H1 (cell line): ENCODE measurements around the gene MAN1C1. TPM values are rescaled to one million over a fixed set of nuclear protein-coding genes. Genes with fewer than 3 reads are reported as not detected.

ENCODE experiments used
- CTCF ChIA-PET: fragments of 300-600 bp; sonication (Branson Sonifier 250); formaldehyde crosslinking; loops from one replicate; lab custom pipeline; 2021; ENCODE audit not compliant: partially characterized antibody; lab: Charles Lee
- POLR2A ChIA-PET: fragments of 300-600 bp; sonication (Branson Sonifier 250); formaldehyde crosslinking; loops from one replicate; lab custom pipeline; 2021; ENCODE audit warnings: inconsistent platforms; ENCODE audit not compliant: partially characterized antibody; lab: Charles Lee
- DNase-seq, 2 experiments: peaks; one replicate each; pipeline versions ENCODE4 v3.0.0 to v3.0.0-alpha.2; 2010 to 2022; ENCODE audit warnings: low spot score in 2 of 2, low read depth in 1 of 2, mixed read lengths in 1 of 2
- FAIRE-seq: peaks from 2 replicates; lab custom pipeline; 2011; peaks lifted over from hg19 to GRCh38; lab: Jason Lieb, UNC
- H2AFZ ChIP-seq: 2 replicates; pipeline ENCODE4 v1.8.1; 2012; ENCODE audit warnings: low read length, inconsistent platforms
- H2AK5ac ChIP-seq: 2 replicates; pipeline ENCODE4 v1.6.1; 2013; ENCODE audit warnings: low read depth, low read length
- H2BK120ac ChIP-seq: replicated peaks from 2 replicates; pipeline ENCODE3; 2013; ENCODE audit warnings: low read depth, low read length, inconsistent platforms
- H2BK12ac ChIP-seq: 2 replicates; pipeline ENCODE4 v1.6.1; 2013; ENCODE audit warnings: low read depth, low read length
- H2BK15ac ChIP-seq: 2 replicates; pipeline ENCODE4 v1.6.1; 2013; ENCODE audit warnings: low read length
- H2BK20ac ChIP-seq: 2 replicates; pipeline ENCODE4 v1.6.1; 2013; ENCODE audit warnings: low read length
- H2BK5ac ChIP-seq: 2 replicates; pipeline ENCODE4 v1.6.1; 2013; ENCODE audit warnings: low read depth, low read length
- H3K14ac ChIP-seq: 2 replicates; pipeline ENCODE4 v1.6.1; 2013; ENCODE audit warnings: inconsistent platforms; ENCODE audit not compliant: insufficient read length
- H3K18ac ChIP-seq: 2 replicates; pipeline ENCODE4 v1.6.1; 2013; ENCODE audit warnings: low read length; ENCODE audit errors: extremely low read depth
- H3K23ac ChIP-seq: 2 replicates; pipeline ENCODE4 v1.6.1; 2013; ENCODE audit warnings: inconsistent platforms; ENCODE audit not compliant: insufficient read length
- H3K23me2 ChIP-seq: 2 replicates; pipeline ENCODE4 v1.6.1; 2013; ENCODE audit warnings: low read depth, low read length
- H3K27ac ChIP-seq: 2 replicates; pipeline ENCODE4 v1.6.1; 2011; ENCODE audit warnings: low read depth, low read length, inconsistent platforms
- H3K27me3 ChIP-seq, 4 experiments: replicated peaks in 1 of 4; 1 replicate in 1 of 4; 2 replicates in 3 of 4; pipeline versions ENCODE4 v1.6.1 to v1.8.1; 2011 to 2013; ENCODE audit warnings: low read length in 3 of 4, mild to moderate bottlenecking in 3 of 4, inconsistent platforms in 2 of 4, mixed read lengths in 2 of 4, moderate library complexity in 1 of 4; ENCODE audit not compliant: control insufficient read depth in 3 of 4, insufficient read depth in 3 of 4; ENCODE audit errors: extremely low read depth in 1 of 4
- H3K36me3 ChIP-seq, 4 experiments: 2 replicates each; pipeline versions ENCODE4 v1.6.1 to v1.8.1; 2011 to 2013; ENCODE audit warnings: mild to moderate bottlenecking in 4 of 4, low read length in 3 of 4, moderate library complexity in 2 of 4, control low read depth in 1 of 4, inconsistent platforms in 1 of 4; ENCODE audit not compliant: insufficient read depth in 4 of 4, control insufficient read depth in 2 of 4
- H3K4ac ChIP-seq: replicated peaks from 2 replicates; pipeline ENCODE3; 2013; ENCODE audit warnings: low read length, low read depth, mixed read lengths, inconsistent platforms; ENCODE audit not compliant: insufficient read length
- H3K4me1 ChIP-seq, 4 experiments: replicated peaks in 1 of 4; 1 replicate in 1 of 4; 2 replicates in 3 of 4; pipeline versions ENCODE4 v1.6.1 to v1.8.1; 2011 to 2013; ENCODE audit warnings: low read length in 3 of 4, inconsistent platforms in 2 of 4, mixed read lengths in 1 of 4; ENCODE audit not compliant: insufficient read depth in 4 of 4, control insufficient read depth in 3 of 4
- H3K4me2 ChIP-seq, 2 experiments: 2 replicates each; pipeline versions ENCODE4 v1.6.1 to v1.8.1; 2011 to 2013; ENCODE audit warnings: low read depth in 2 of 2, low read length in 2 of 2, control low read depth in 1 of 2, inconsistent platforms in 1 of 2, mild to moderate bottlenecking in 1 of 2; ENCODE audit not compliant: insufficient read depth in 1 of 2
- H3K4me3 ChIP-seq, 4 experiments: fragments of 200-600, 300-600 bp in 1 of 4; sonication (generic), shearing (Covaris generic), sonication (Bioruptor Twin) in 1 of 4; 2 replicates each; pipeline versions ENCODE4 v1.5.1 to v1.8.1; 2011 to 2016; ENCODE audit warnings: low read length in 4 of 4, low read depth in 3 of 4, control low read depth in 2 of 4, inconsistent platforms in 2 of 4, mild to moderate bottlenecking in 2 of 4, mixed read lengths in 1 of 4, moderate library complexity in 1 of 4; ENCODE audit not compliant: insufficient read depth in 2 of 4; ENCODE audit errors: extremely low read depth in 1 of 4
- H3K56ac ChIP-seq: replicated peaks from 2 replicates; pipeline ENCODE3; 2013; ENCODE audit warnings: low read depth, mild to moderate bottlenecking, mixed read lengths, low read length, inconsistent platforms; ENCODE audit not compliant: insufficient read length
- H3K79me1 ChIP-seq: 2 replicates; pipeline ENCODE4 v1.6.1; 2013; ENCODE audit warnings: low read depth, low read length, control low read depth
- H3K79me2 ChIP-seq, 2 experiments: 2 replicates each; pipeline versions ENCODE4 v1.6.1 to v1.8.1; 2012 to 2013; ENCODE audit warnings: low read length in 2 of 2, mild to moderate bottlenecking in 2 of 2, inconsistent platforms in 1 of 2; ENCODE audit not compliant: insufficient read depth in 2 of 2, control insufficient read depth in 1 of 2
- H3K9ac ChIP-seq, 4 experiments: replicated peaks in 1 of 4; 1 replicate in 1 of 4; 2 replicates in 3 of 4; pipeline versions ENCODE4 v1.6.1 to v1.8.1; 2011 to 2013; ENCODE audit warnings: low read depth in 3 of 4, low read length in 3 of 4, control low read depth in 2 of 4, mild to moderate bottlenecking in 2 of 4, moderate library complexity in 2 of 4, inconsistent platforms in 1 of 4; ENCODE audit errors: extremely low read depth in 1 of 4
- H3K9me3 ChIP-seq, 2 experiments: 2 replicates each; pipeline versions ENCODE4 v1.6.1 to v1.8.1; 2012 to 2013; ENCODE audit warnings: mild to moderate bottlenecking in 2 of 2, moderate library complexity in 2 of 2, control low read depth in 1 of 2, inconsistent platforms in 1 of 2, low read depth in 1 of 2, low read length in 1 of 2, mixed read lengths in 1 of 2; ENCODE audit not compliant: insufficient read depth in 2 of 2
- H4K20me1 ChIP-seq, 2 experiments: replicated peaks in 1 of 2; 2 replicates each; pipeline versions ENCODE3 to v1.8.1; 2011 to 2013; ENCODE audit warnings: inconsistent platforms in 2 of 2, low read length in 2 of 2, mild to moderate bottlenecking in 1 of 2; ENCODE audit not compliant: insufficient read depth in 2 of 2, control insufficient read depth in 1 of 2
- H4K5ac ChIP-seq: 2 replicates; pipeline ENCODE4 v1.6.1; 2013; ENCODE audit warnings: low read length, low read depth, mixed read lengths, inconsistent platforms; ENCODE audit not compliant: insufficient read length
- H4K8ac ChIP-seq: 2 replicates; pipeline ENCODE4 v1.8.0; 2013; ENCODE audit warnings: mild to moderate bottlenecking, moderate library complexity, low read length, inconsistent platforms; ENCODE audit not compliant: insufficient read depth; ENCODE audit errors: extremely low read depth
- H4K91ac ChIP-seq: replicated peaks from 2 replicates; pipeline ENCODE3; 2013; ENCODE audit warnings: low read length, mixed read lengths, inconsistent platforms; ENCODE audit not compliant: insufficient read length
- BACH1 ChIP-seq: IDR thresholded peaks from 2 replicates; pipeline ENCODE4 v1.6.1; 2012; ENCODE audit warnings: low read length, improper control_type of control experiment
- BRCA1 ChIP-seq: IDR thresholded peaks from 2 replicates; pipeline ENCODE4 v1.6.1; 2012; ENCODE audit warnings: low read depth, low read length, improper control_type of control experiment
- CEBPB ChIP-seq: IDR thresholded peaks from 2 replicates; pipeline ENCODE4 v1.6.1; 2012; ENCODE audit warnings: low read depth, low read length
- KDM4A ChIP-seq: IDR thresholded peaks from one replicate; pipeline ENCODE4 v1.7.1; 2012; ENCODE audit warnings: low read depth, mild to moderate bottlenecking, moderate library complexity, low read length, inconsistent platforms; ENCODE audit not compliant: severe bottlenecking
- NRF1 ChIP-seq: IDR thresholded peaks from 2 replicates; pipeline ENCODE4 v1.6.1; 2011; ENCODE audit warnings: mild to moderate bottlenecking, low read depth, low read length, improper control_type of control experiment
- PHF8 ChIP-seq: fragments of 200-600 bp; sonication (generic); conservative IDR thresholded peaks from 2 replicates; pipeline ENCODE4 v1.7.1; 2012; ENCODE audit warnings: low read depth, mild to moderate bottlenecking, inconsistent platforms, low read length, moderate library complexity
- RXRA ChIP-seq: IDR thresholded peaks from 2 replicates; pipeline ENCODE4 v1.6.1; 2011; ENCODE audit warnings: low read depth, mild to moderate bottlenecking, low read length, moderate library complexity; ENCODE audit not compliant: insufficient read depth
- SIN3A ChIP-seq, 2 experiments: IDR thresholded peaks in 1 of 2; conservative IDR thresholded peaks in 1 of 2; 2 replicates each; pipeline ENCODE4 v1.6.1; 2011 to 2012; ENCODE audit warnings: low read length in 2 of 2, improper control_type of control experiment in 1 of 2, low read depth in 1 of 2, mild to moderate bottlenecking in 1 of 2
- TAF1 ChIP-seq: IDR thresholded peaks from 2 replicates; pipeline ENCODE4 v1.6.1; 2011; ENCODE audit warnings: mild to moderate bottlenecking, low read depth, low read length
- ZNF274 ChIP-seq: IDR thresholded peaks from 2 replicates; pipeline ENCODE4 v1.7.0; 2012; ENCODE audit warnings: low read length, borderline replicate concordance; ENCODE audit errors: extremely low read depth
- WGBS, 2 experiments: shearing (Covaris generic) in 1 of 2; methylation state at CpG; one replicate each; pipeline versions ENCODE4 v1.1.6 to v1.1.7; 2013 to 2015; ENCODE audit warnings: low lambda C conversion rate in 2 of 2, mixed read lengths in 2 of 2, inconsistent platforms in 1 of 2, low coverage in 1 of 2, missing lambda C conversion rate in 1 of 2; ENCODE audit not compliant: insufficient replicate concordance in 2 of 2, insufficient coverage in 1 of 2, insufficient read length in 1 of 2; ENCODE audit errors: extremely low coverage in 1 of 2, missing lambda C conversion rate in 1 of 2; 5-methylcytosine and 5-hydroxymethylcytosine counted together
- polyA plus RNA-seq, 7 experiments: library from polyadenylated mRNA; depleted of rRNA in 3 of 7; stranded (reverse) in 5 of 7; unstranded in 2 of 7; fragments of >200 nt in 5 of 7; fragments of 200-250 nt in 2 of 7; gene quantifications; 1 replicate in 5 of 7; 2 replicates in 1 of 7; 4 replicates in 1 of 7; pipeline versions ENCODE4 v1.2.1 to v1.2.3, GENCODE V29; 2011 to 2013; ENCODE audit warnings: missing spikeins in 2 of 7, mixed read lengths in 2 of 7
- total RNA-seq: library from RNA; stranded (reverse); fragmentation: NEBNext Ultra II Directional; extraction: Animal tissue kit (Norgen Biotek cat#: 25700); gene quantifications from 2 replicates; pipeline ENCODE4 v1.2.1, GENCODE V29; 2021

The MAN1C1 gene
- total and polyA plus RNA-seq, 2 of the 8 experiments (the other 6 are each of a cell fraction or from before 2014, with no cell fraction given): 7.8 to 15.2 TPM

GRCh38 chr1:25792115-25792514 is 175.5 kb downstream of the MAN1C1 start:
- 68% methylated on average over 4 of the region's 4 CpGs; no CpG with 5 or more reads in 1 of the 2 experiments for WGBS, 2 experiments
- H3K4ac ChIP-seq: no peak overlapping the region
- FAIRE-seq (no peak), DNase-seq (no peak)
- H3K79me1 ChIP-seq: no peaks in the 10 kb centered on the region
- H3K4me1 ChIP-seq: peaks cover 2 to 5% (median 4%) of the 10 kb centered on the region in 4 experiments; a peak in 6 of 7 replicates
- H3K27ac ChIP-seq: no peak overlapping the region
- no peak overlapping the region for H2BK20ac ChIP-seq
- no peak overlapping the region for H3K56ac ChIP-seq
- H3K4me2 ChIP-seq: no peak overlapping the region
- no peak overlapping the region for H2BK15ac ChIP-seq
- no peak overlapping the region for H2AFZ ChIP-seq
- no peak overlapping the region for H3K14ac ChIP-seq
- no peak overlapping the region for H4K8ac ChIP-seq
- H3K18ac ChIP-seq: no peak overlapping the region
- no peak overlapping the region for H4K5ac ChIP-seq
- ChIA-PET POLR2A (interaction anchor here (1.2 kb wide), 1 partner anchor 265 kb away, joined by 3 read pairs; no protein-coding TSS in a partner anchor), CTCF (interaction anchor here (0.9 to 4.5 kb wide), 6 partner anchors 9 to 183 kb away, joined by 3 to 26 read pairs (median 6); no protein-coding TSS in a partner anchor)
- H3K36me3 ChIP-seq: no peaks in the 10 kb centered on the region
- H3K23ac ChIP-seq: no peak overlapping the region
- no peaks in the 10 kb centered on the region for H3K27me3 ChIP-seq
- H2AK5ac ChIP-seq: no peak overlapping the region
- H3K4me3 ChIP-seq: no peak overlapping the region
- H2BK120ac ChIP-seq: no peak overlapping the region
- no peak overlapping the region for H3K9ac ChIP-seq
- H4K91ac ChIP-seq: no peak overlapping the region
- H3K23me2 ChIP-seq: no peaks in the 10 kb centered on the region
- TF ChIP-seq NRF1: no peak
- TF ChIP-seq PHF8: no peak
- TF ChIP-seq SIN3A (conservative IDR thresholded peaks at IDR 0.05 in 1 of 2, IDR thresholded peaks at IDR 0.05 in 1 of 2; ENCODE audit: low read depth in 1 of 2, low read length in 2 of 2): no peak
- TF ChIP-seq ZNF274: no peak
- TF ChIP-seq BRCA1: no peak
- no peak for TF ChIP-seq RXRA
- no peak for TF ChIP-seq TAF1
- no peak for TF ChIP-seq KDM4A
- TF ChIP-seq CEBPB: no peak
- no peak for TF ChIP-seq BACH1
- no peaks in the 10 kb centered on the region for H3K79me2 ChIP-seq
- H4K20me1 ChIP-seq: no peaks in the 10 kb centered on the region
- no peak overlapping the region for H2BK5ac ChIP-seq
- H3K9me3 ChIP-seq: no peaks in the 10 kb centered on the region
- no peak overlapping the region for H2BK12ac ChIP-seq
